ENCODE measurements around the gene SWI5.

The SWI5 gene

GRCh38 chr9:128262687-128263086 lies 13.4 kb upstream of the SWI5 start:
- Histone ChIP-seq H4K20me1 (ENCODE audit: control insufficient read depth, insufficient read depth, low read depth, low read length) (no peaks in the 10 kb centered on the region), H3F3A (ENCODE audit: control insufficient read depth, insufficient read depth) (no peaks in the 10 kb centered on the region), H3K79me2 (ENCODE audit: control insufficient read depth, low read length) (no peaks in the 10 kb centered on the region), H3K27ac (ENCODE audit: low read depth, low read length) (no peak overlapping the region), H3K36me3 (ENCODE audit: control insufficient read depth, low read length) (no peaks in the 10 kb centered on the region; the same call in 1 of the 2 replicates), H3K4me1 (ENCODE audit: control insufficient read depth, low read length) (no peaks in the 10 kb centered on the region), H3K4me2 (ENCODE audit: low read length) (no peak overlapping the region), H3K27me3 (ENCODE audit: control insufficient read depth, low read length) (no peaks in the 10 kb centered on the region), H3K9me3 (ENCODE audit: control insufficient read depth, insufficient read depth, low read length) (no peaks in the 10 kb centered on the region), H3K4me3 (ENCODE audit: low read length) (no peak overlapping the region), H3K9me2 (replicated peaks; ENCODE audit: control insufficient read depth, low read length) (no peaks in the 10 kb centered on the region)
- no peak for TF ChIP-seq CTCF (IDR thresholded peaks at IDR 0.05; ENCODE audit: low read depth, low read length, poor library complexity, severe bottlenecking)
- no peak for TF ChIP-seq EZH2phosphoT487 (IDR thresholded peaks at IDR 0.05; ENCODE audit: borderline replicate concordance, low read length)

GRCh38 chr9:128265348-128265847 lies 10.7 kb upstream of the SWI5 start:
- Histone ChIP-seq H3K27me3 (ENCODE audit: control insufficient read depth, low read length) (no peaks in the 10 kb centered on the region), H3K4me1 (ENCODE audit: control insufficient read depth, low read length) (no peaks in the 10 kb centered on the region), H3K36me3 (ENCODE audit: control insufficient read depth, low read length) (no peaks in the 10 kb centered on the region; the same call in 1 of the 2 replicates), H3F3A (ENCODE audit: control insufficient read depth, insufficient read depth) (no peaks in the 10 kb centered on the region), H3K9me3 (ENCODE audit: control insufficient read depth, insufficient read depth, low read length) (no peaks in the 10 kb centered on the region), H3K79me2 (ENCODE audit: control insufficient read depth, low read length) (no peaks in the 10 kb centered on the region), H3K27ac (ENCODE audit: low read depth, low read length) (no peak overlapping the region), H4K20me1 (ENCODE audit: control insufficient read depth, insufficient read depth, low read depth, low read length) (no peaks in the 10 kb centered on the region), H3K4me3 (ENCODE audit: low read length) (no peak overlapping the region), H3K4me2 (ENCODE audit: low read length) (no peak overlapping the region), H3K9me2 (replicated peaks; ENCODE audit: control insufficient read depth, low read length) (no peaks in the 10 kb centered on the region)
- no peak for TF ChIP-seq EZH2phosphoT487 (IDR thresholded peaks at IDR 0.05; ENCODE audit: borderline replicate concordance, low read length)
- no peak for TF ChIP-seq CTCF (IDR thresholded peaks at IDR 0.05; ENCODE audit: low read depth, low read length, poor library complexity, severe bottlenecking)

GRCh38 chr9:128266868-128267590 lies 9.0 kb upstream of the SWI5 start:
- Histone ChIP-seq H3K9me3 (ENCODE audit: control insufficient read depth, insufficient read depth, low read length) (no peaks in the 10 kb centered on the region), H3K9me2 (replicated peaks; ENCODE audit: control insufficient read depth, low read length) (no peaks in the 10 kb centered on the region), H4K20me1 (ENCODE audit: control insufficient read depth, insufficient read depth, low read depth, low read length) (no peaks in the 10 kb centered on the region), H3K27me3 (ENCODE audit: control insufficient read depth, low read length) (no peaks in the 10 kb centered on the region), H3K4me2 (ENCODE audit: low read length) (no peak overlapping the region), H3K36me3 (ENCODE audit: control insufficient read depth, low read length) (peaks cover 5% of the 10 kb centered on the region), H3F3A (ENCODE audit: control insufficient read depth, insufficient read depth) (no peaks in the 10 kb centered on the region), H3K4me1 (ENCODE audit: control insufficient read depth, low read length) (no peaks in the 10 kb centered on the region), H3K27ac (ENCODE audit: low read depth, low read length) (no peak overlapping the region), H3K79me2 (ENCODE audit: control insufficient read depth, low read length) (no peaks in the 10 kb centered on the region), H3K4me3 (ENCODE audit: low read length) (no peak overlapping the region)
- TF ChIP-seq EZH2phosphoT487 (IDR thresholded peaks at IDR 0.05; ENCODE audit: borderline replicate concordance, low read length) (no peak), CTCF (IDR thresholded peaks at IDR 0.05; ENCODE audit: low read depth, low read length, poor library complexity, severe bottlenecking) (no peak)

Data from DOHH2 (cell line).